GM12872 (cell line): ENCODE measurements around the gene PIGB.

ENCODE experiments used
- TF ChIP-seq, protein P1 (sequence below): IDR thresholded peaks from 3 replicates; pipeline ENCODE4 v1.5.1; 2011; ENCODE audit warnings: low read depth, mild to moderate bottlenecking, low read length, moderate library complexity; ENCODE audit not compliant: insufficient read depth

Gene PIGB

DNA sequence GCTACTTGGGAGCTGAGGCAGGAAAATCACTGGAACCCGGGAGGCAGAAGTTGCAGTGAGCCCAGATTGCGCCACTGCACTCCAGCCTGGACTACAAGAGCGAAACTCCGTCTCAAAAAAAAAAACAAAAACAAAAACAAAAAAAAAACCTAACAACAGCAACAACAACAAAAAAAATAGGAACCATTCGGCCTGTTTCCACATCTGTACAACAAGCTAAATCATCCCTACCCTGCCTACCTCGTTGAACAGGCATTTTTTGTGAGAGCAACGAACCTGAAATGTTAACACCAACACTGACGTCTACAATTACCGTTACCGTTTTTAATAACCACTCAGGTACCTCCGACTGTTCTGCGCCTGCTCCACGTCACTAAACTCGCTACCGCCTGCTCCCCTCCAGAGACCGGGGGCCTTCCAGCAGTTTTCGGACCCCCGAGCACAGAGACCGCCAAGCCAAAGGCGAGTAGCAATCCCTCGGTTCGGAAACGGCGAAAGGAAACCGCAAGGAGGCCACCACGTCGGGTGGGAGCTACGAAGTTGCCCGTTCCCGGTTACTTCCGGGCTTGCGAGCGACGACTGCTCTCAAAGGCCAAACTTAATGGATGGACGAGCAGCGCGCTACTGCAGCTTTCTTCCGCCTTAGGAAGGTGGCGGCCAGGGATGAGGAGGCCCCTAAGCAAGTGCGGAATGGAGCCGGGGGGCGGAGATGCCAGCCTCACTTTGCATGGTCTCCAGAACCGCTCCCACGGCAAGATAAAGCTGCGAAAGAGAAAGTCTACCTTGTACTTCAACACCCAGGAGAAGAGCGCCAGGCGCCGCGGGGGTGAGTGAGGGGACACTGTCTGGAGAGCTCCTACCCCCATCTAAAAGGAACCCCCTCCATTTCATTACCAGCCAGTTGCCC, at the start of gene PIGB, which contains the start of gene PIGBOS1:
PIGB (plus strand) TSS at position 635 of the 907 bp plus-strand sequence; CDS start at position 664, 29 bp downstream.
PIGBOS1 (minus strand) TSS at position 536 of the 907 bp plus-strand sequence. CDS start 1,331 bp downstream, outside the sequence.
- TF ChIP-seq, protein P1, sequence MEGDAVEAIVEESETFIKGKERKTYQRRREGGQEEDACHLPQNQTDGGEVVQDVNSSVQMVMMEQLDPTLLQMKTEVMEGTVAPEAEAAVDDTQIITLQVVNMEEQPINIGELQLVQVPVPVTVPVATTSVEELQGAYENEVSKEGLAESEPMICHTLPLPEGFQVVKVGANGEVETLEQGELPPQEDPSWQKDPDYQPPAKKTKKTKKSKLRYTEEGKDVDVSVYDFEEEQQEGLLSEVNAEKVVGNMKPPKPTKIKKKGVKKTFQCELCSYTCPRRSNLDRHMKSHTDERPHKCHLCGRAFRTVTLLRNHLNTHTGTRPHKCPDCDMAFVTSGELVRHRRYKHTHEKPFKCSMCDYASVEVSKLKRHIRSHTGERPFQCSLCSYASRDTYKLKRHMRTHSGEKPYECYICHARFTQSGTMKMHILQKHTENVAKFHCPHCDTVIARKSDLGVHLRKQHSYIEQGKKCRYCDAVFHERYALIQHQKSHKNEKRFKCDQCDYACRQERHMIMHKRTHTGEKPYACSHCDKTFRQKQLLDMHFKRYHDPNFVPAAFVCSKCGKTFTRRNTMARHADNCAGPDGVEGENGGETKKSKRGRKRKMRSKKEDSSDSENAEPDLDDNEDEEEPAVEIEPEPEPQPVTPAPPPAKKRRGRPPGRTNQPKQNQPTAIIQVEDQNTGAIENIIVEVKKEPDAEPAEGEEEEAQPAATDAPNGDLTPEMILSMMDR, result no peak

DNA sequence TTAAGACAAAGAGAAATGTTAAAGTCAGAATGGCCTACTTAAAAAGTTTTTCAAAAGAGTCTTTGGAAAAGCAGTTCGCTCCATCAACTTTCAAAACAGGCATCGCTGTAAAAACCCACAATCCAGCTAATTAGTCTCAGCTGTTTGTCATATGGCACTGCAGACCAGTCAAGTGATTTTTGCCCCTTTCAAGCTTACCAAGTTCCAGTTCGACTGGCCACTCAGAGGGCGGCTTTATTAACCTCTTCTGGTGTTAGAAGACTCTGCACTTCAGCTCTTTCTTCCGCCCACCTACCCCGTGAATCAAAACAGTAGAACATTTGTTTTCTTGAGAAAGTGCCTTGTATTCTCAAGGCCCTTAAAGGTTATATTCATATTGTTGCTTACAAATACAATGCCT, 48.7 kb upstream of the PIGB start:
- TF ChIP-seq, protein P1, result no peak

DNA sequence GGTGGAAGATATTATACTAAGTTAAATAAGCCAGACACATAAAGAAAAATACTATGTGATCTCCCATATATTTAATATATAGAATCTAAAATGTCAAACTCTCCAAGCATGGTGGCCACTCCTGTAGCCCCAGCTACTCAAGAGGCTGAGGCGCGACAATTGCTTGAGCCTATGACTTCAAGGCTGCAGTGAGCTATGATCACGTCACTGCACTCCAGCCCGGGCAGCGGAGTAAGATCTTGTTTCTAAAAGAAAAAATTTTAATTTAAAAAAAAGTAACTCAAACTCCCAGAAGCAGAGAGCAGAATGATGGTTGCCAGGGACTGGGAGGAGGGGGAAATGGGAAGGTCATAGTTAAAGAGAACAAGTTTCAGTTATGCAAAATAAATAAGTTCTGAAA, 42.7 kb upstream of the PIGB start:
- TF ChIP-seq, protein P1, result no peak

DNA sequence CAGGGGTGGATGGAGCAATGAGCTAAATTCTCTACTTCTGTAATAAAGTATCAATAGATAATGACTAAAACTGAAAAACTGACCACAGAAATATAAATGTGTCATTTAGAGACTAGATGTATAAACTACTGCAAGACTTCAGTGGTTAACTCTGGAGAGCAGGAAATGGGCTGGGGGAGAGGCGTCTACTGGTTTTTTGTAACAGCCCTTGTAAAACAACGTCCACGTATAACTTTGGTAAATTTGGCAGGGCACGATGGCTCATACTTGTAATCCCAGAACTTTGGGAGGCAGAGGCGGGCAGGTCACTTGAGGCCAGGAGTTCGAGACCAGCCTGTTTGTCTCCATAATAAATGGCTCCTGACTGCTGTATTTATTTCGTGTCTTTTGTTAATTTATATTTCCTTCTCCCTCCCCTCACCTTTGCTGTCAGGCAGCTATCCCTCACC, 41.9 kb upstream of the PIGB start:
- TF ChIP-seq, protein P1, result no peak

DNA sequence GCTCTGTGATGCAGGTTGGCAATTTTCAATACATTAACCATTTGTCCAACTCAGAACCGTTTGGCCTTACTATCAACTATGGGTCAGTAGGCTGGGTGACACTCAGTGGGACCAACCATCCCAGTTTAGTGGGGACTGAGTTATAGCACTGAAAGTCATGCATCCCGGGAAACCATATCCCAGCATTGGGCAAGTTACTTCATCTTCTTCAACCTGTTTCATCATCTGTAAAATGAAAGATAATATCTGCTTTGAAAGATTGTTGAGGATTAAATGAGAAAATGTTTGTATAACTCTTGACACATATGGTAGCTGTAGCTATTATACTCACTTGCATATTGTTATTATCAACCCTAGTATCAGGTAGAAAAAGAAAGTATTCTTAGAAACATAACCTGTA, 41.3 kb upstream of the PIGB start:
- TF ChIP-seq, protein P1, result no peak

DNA sequence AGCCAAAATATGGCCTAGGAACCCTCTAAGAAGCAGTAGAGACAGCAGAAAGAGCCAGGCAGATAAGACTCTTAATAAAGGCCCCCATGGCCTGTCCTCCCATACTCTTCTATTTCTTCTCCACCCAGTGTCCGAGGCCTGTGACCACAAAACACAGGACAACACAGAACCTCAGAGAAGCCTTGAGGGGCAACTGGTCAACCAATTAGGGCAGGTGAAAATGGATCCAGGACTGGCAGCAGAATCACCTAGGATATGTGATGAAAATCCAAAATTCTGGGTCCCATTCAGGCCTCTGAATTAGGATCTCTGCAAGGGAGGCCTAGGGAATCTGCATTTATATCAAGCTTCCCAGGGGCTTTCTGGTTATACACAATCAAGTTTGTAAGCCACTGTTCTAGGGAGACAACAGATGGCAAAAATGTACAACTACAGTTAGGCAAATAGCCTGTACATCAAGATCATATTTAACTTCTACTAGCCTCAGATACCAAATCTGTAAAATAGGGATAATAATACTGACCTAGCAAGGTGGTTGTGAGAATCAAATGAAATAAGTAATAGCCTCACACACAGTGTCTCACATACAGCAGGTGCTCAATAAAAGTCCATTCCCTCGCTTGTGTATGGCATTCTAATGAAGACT, 39.8 kb upstream of the PIGB start:
- TF ChIP-seq, protein P1, result no peak

DNA sequence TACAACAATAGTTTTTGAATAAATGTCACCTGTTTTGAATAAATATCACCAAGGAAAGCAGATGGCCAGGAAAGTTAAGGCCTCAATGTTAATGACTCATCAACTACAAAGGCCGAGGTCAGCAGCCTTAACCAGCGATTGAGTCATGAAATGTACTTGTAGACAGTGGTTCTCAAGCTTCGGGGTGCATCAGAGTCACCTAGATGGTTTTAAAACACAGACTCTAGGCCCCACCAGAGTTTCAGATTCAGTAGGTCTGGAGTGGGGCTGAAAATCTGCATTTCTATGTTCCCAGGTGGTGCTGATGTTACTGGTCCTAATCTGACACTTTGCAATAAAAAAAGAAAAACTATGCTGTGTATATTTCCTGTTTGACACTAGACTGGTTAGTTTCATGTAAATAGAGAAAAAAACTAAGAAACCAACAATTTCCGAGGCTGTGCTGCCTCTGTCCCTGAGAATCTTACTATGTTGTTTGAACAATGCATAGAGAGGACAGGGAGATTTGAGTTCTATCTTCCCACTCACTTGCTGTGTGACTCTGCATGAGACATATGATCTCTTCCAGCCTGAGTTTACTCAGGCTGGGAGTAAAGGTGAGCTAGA, 39.2 kb upstream of the PIGB start:
- TF ChIP-seq, protein P1, result no peak
